ENCODE measurements around the gene SRC.

DNA sequence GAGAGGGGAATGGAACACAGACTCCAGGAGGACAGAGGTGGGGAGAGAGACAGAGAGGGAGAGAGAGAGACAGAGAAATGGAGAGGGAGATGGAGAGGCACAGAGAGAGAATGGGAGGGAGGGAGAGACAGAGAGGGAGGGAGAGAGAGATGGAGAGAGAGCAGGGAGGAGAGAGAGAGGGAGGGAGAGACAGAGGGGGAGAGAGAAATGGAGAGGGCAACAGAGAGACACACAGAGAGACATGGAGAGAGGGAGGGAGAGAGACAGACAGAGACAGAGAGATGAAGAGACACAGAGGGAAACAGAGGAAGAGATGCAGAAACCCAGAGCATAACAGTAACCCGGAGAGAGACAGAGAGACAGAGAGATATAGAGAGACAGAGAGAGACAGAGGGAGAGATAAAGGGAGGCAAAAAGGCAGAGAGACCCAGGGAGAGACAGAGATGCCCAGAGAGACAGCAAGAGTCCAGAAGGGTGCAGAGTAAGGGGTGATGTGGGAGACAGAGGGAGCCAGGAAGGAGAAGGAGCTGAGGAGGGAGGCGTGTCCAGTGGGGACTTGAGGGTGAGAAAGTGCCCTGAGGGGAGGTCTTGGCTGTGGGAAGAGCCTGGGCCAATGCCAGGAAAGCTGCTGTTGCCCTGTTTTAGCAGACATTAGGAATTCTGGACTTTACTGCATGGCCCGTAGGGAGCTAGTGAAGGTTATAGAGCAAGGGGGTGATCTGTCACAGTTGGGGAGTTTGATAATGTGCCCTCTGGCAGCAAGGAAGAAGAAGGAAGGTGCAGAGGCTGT is 78.3 kb downstream of the SRC start:
- TF ChIP-seq, protein P1, sequence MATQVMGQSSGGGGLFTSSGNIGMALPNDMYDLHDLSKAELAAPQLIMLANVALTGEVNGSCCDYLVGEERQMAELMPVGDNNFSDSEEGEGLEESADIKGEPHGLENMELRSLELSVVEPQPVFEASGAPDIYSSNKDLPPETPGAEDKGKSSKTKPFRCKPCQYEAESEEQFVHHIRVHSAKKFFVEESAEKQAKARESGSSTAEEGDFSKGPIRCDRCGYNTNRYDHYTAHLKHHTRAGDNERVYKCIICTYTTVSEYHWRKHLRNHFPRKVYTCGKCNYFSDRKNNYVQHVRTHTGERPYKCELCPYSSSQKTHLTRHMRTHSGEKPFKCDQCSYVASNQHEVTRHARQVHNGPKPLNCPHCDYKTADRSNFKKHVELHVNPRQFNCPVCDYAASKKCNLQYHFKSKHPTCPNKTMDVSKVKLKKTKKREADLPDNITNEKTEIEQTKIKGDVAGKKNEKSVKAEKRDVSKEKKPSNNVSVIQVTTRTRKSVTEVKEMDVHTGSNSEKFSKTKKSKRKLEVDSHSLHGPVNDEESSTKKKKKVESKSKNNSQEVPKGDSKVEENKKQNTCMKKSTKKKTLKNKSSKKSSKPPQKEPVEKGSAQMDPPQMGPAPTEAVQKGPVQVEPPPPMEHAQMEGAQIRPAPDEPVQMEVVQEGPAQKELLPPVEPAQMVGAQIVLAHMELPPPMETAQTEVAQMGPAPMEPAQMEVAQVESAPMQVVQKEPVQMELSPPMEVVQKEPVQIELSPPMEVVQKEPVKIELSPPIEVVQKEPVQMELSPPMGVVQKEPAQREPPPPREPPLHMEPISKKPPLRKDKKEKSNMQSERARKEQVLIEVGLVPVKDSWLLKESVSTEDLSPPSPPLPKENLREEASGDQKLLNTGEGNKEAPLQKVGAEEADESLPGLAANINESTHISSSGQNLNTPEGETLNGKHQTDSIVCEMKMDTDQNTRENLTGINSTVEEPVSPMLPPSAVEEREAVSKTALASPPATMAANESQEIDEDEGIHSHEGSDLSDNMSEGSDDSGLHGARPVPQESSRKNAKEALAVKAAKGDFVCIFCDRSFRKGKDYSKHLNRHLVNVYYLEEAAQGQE (IDR thresholded peaks at IDR 0.05; ENCODE audit: unreplicated experiment), result no peak
- TF ChIP-seq, protein P2, sequence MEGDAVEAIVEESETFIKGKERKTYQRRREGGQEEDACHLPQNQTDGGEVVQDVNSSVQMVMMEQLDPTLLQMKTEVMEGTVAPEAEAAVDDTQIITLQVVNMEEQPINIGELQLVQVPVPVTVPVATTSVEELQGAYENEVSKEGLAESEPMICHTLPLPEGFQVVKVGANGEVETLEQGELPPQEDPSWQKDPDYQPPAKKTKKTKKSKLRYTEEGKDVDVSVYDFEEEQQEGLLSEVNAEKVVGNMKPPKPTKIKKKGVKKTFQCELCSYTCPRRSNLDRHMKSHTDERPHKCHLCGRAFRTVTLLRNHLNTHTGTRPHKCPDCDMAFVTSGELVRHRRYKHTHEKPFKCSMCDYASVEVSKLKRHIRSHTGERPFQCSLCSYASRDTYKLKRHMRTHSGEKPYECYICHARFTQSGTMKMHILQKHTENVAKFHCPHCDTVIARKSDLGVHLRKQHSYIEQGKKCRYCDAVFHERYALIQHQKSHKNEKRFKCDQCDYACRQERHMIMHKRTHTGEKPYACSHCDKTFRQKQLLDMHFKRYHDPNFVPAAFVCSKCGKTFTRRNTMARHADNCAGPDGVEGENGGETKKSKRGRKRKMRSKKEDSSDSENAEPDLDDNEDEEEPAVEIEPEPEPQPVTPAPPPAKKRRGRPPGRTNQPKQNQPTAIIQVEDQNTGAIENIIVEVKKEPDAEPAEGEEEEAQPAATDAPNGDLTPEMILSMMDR (conservative IDR thresholded peaks at IDR 0.05; ENCODE audit: low read depth in 2 of 2), result no peak
- TF ChIP-seq EZH2 (IDR thresholded peaks at IDR 0.05; ENCODE audit: low read depth, unreplicated experiment) (no peak), JUNB (IDR thresholded peaks at IDR 0.05; ENCODE audit: unreplicated experiment) (no peak), CREB1 (CRISPR knock-in tag; IDR thresholded peaks at IDR 0.05; ENCODE audit: low read depth) (no peak), POLR2AphosphoS5 (IDR thresholded peaks at IDR 0.05; ENCODE audit: low read depth) (no peak), ZNF331 (CRISPR knock-in tag; IDR thresholded peaks at IDR 0.05; ENCODE audit: low read depth) (no peak)
- TF ChIP-seq, protein P3, sequence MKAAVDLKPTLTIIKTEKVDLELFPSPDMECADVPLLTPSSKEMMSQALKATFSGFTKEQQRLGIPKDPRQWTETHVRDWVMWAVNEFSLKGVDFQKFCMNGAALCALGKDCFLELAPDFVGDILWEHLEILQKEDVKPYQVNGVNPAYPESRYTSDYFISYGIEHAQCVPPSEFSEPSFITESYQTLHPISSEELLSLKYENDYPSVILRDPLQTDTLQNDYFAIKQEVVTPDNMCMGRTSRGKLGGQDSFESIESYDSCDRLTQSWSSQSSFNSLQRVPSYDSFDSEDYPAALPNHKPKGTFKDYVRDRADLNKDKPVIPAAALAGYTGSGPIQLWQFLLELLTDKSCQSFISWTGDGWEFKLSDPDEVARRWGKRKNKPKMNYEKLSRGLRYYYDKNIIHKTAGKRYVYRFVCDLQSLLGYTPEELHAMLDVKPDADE (IDR thresholded peaks at IDR 0.05), result no peak
